ENCODE results near the gene NEBL.

- TF ChIP-seq CTCF (IDR thresholded peaks at IDR 0.05), result no peak
- no peak for TF ChIP-seq POLR2A (IDR thresholded peaks at IDR 0.05; ENCODE audit: low read depth)
These were observed 26.3 kb downstream of the NEBL start for GRCh38 chr10:20870834-20871233.

Data from esophagus muscularis mucosa (tissue), 3 donors.